ENCODE measurements around the gene CDCA4. TPM values are rescaled to one million over a fixed set of nuclear protein-coding genes. Genes with fewer than 3 reads are reported as not detected.

The CDCA4 gene
- total RNA-seq, 1 experiment from 2014 or later, result 41.4 TPM

DNA sequence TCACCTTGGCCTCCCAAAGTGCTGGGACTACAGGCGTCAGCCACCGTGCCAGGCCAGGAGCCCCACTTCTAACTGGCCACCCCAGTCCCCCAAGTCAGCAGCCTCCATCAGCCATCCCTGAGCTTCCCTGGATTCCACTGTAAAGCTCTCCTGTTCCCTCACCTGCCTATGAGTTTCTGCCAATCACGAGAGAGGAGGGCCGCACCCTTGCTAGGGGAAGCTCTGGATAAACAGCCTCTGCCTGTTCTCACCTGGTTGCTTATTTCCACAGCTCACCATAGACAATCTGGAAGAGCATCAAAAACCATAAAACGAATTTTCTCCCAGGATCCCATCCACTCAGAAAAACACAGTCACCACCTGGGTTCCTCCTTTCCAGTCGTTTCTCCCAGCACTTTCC lies 5.0 kb downstream of the CDCA4 start:
- Mint-ChIP-seq H3K4me1 (ENCODE audit: low read depth, unreplicated experiment) (peaks cover 11% of the 10 kb centered on the region), H3K4me3 (ENCODE audit: unreplicated experiment) (no peak overlapping the region), H3K27me3 (ENCODE audit: insufficient read depth, unreplicated experiment) (no peaks in the 10 kb centered on the region), H3K36me3 (ENCODE audit: insufficient read depth, unreplicated experiment) (peaks cover 52% of the 10 kb centered on the region), H3K27ac (ENCODE audit: unreplicated experiment) (peak overlapping the region; percentile 53), H3K9me3 (ENCODE audit: unreplicated experiment) (no peaks in the 10 kb centered on the region)
- no peak for DNase-seq
- peaks cover 2% of the 10 kb centered on the region for H3K36me3 ChIP-seq (ENCODE audit: control insufficient read depth, insufficient read depth, low read length)
- intact Hi-C loops (cut with micrococcal nuclease; ENCODE audit: unreplicated experiment), result no loop called here
- no peak overlapping the region for H3K4me3 ChIP-seq (ENCODE audit: low read depth, low read length)
- TF ChIP-seq, protein P1, sequence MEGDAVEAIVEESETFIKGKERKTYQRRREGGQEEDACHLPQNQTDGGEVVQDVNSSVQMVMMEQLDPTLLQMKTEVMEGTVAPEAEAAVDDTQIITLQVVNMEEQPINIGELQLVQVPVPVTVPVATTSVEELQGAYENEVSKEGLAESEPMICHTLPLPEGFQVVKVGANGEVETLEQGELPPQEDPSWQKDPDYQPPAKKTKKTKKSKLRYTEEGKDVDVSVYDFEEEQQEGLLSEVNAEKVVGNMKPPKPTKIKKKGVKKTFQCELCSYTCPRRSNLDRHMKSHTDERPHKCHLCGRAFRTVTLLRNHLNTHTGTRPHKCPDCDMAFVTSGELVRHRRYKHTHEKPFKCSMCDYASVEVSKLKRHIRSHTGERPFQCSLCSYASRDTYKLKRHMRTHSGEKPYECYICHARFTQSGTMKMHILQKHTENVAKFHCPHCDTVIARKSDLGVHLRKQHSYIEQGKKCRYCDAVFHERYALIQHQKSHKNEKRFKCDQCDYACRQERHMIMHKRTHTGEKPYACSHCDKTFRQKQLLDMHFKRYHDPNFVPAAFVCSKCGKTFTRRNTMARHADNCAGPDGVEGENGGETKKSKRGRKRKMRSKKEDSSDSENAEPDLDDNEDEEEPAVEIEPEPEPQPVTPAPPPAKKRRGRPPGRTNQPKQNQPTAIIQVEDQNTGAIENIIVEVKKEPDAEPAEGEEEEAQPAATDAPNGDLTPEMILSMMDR (IDR thresholded peaks at IDR 0.05; ENCODE audit: insufficient read depth in 1 of 2, low read depth in 1 of 2, low read length in 1 of 2, severe bottlenecking in 1 of 2, unreplicated experiment in 1 of 2), result no peak
- BruUV-seq (replicated peaks), result no TSS peak
- ChIA-PET POLR2A (interaction anchor here (0.5 kb wide), 1 partner anchor 38 kb away, joined by 4 read pairs; the partner anchor contains the start of gene AHNAK2), CTCF (no interaction called here)
- H3K4me1 ChIP-seq, result peaks cover 15% of the 10 kb centered on the region; the same call in 1 of the 2 replicates
- H3K9me3 ChIP-seq, result no peaks in the 10 kb centered on the region
- H3K27me3 ChIP-seq (replicated peaks; ENCODE audit: control insufficient read depth, insufficient read depth, low read length), result no peaks in the 10 kb centered on the region

DNA sequence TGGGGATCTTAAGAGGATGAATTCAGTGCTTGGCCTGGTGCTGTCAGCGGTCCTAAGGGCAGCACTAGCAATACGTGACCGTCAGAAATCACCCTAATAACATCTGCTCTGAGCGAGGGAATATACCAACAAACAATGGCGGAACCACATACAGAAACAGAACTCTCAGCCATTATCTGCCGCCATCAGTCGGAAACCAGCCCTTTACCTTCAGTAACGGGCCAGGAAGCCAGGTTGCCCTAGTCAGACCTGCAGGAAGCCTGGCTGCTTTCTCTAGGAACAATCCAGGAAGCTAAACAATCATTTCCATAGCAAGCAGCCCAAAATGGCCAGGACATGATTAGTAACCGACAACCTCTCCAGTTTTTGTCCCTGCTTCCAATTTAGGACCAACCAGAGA lies 5.6 kb downstream of the CDCA4 start:
- BruUV-seq (replicated peaks), result no TSS peak
- intact Hi-C loops (cut with micrococcal nuclease; ENCODE audit: unreplicated experiment), result no loop called here
- peaks cover 2% of the 10 kb centered on the region for H3K36me3 ChIP-seq (ENCODE audit: control insufficient read depth, insufficient read depth, low read length)
- no peak for DNase-seq
- no peaks in the 10 kb centered on the region for H3K27me3 ChIP-seq (replicated peaks; ENCODE audit: control insufficient read depth, insufficient read depth, low read length)
- peaks cover 15% of the 10 kb centered on the region; the same call in 1 of the 2 replicates for H3K4me1 ChIP-seq
- H3K9me3 Mint-ChIP-seq (ENCODE audit: unreplicated experiment), result no peaks in the 10 kb centered on the region
- POLR2A ChIA-PET, result no interaction called here
- peaks cover 52% of the 10 kb centered on the region for H3K36me3 Mint-ChIP-seq (ENCODE audit: insufficient read depth, unreplicated experiment)
- peaks cover 11% of the 10 kb centered on the region for H3K4me1 Mint-ChIP-seq (ENCODE audit: low read depth, unreplicated experiment)
- no peak overlapping the region for H3K4me3 ChIP-seq (ENCODE audit: low read depth, low read length)
- no peaks in the 10 kb centered on the region for H3K9me3 ChIP-seq
- H3K27me3 Mint-ChIP-seq (ENCODE audit: insufficient read depth, unreplicated experiment), result no peaks in the 10 kb centered on the region
- H3K4me3 Mint-ChIP-seq (ENCODE audit: unreplicated experiment), result no peak overlapping the region
- TF ChIP-seq, protein P1 (IDR thresholded peaks at IDR 0.05; ENCODE audit: insufficient read depth in 1 of 2, low read depth in 1 of 2, low read length in 1 of 2, severe bottlenecking in 1 of 2, unreplicated experiment in 1 of 2), result no peak
- CTCF ChIA-PET, result no interaction called here
- no peak overlapping the region for H3K27ac Mint-ChIP-seq (ENCODE audit: unreplicated experiment)

DNA sequence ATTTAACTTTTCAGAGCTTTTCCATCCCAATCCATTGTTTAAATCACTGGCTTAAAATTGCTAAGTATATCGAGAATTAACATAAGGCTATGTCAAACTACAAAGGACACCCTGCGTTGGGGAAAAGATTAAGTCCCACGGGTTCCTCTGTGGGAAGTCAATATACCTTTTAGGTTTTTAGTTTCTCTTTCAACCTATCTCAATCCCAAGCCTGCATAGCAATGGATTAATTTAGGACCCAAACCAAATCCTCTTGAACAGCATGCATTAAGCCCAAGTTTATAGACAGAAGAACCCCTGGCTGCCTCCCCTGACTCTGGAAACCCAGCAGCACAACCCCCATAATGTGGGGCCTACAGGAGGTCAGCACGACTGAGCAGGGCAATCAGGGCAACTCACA lies 6.3 kb downstream of the CDCA4 start:
- Mint-ChIP-seq H3K4me1 (ENCODE audit: low read depth, unreplicated experiment) (peaks cover 11% of the 10 kb centered on the region), H3K27me3 (ENCODE audit: insufficient read depth, unreplicated experiment) (no peaks in the 10 kb centered on the region), H3K27ac (ENCODE audit: unreplicated experiment) (no peak overlapping the region), H3K9me3 (ENCODE audit: unreplicated experiment) (no peaks in the 10 kb centered on the region), H3K36me3 (ENCODE audit: insufficient read depth, unreplicated experiment) (peaks cover 52% of the 10 kb centered on the region), H3K4me3 (ENCODE audit: unreplicated experiment) (no peak overlapping the region)
- no TSS peak for BruUV-seq (replicated peaks)
- TF ChIP-seq, protein P1 (IDR thresholded peaks at IDR 0.05; ENCODE audit: insufficient read depth in 1 of 2, low read depth in 1 of 2, low read length in 1 of 2, severe bottlenecking in 1 of 2, unreplicated experiment in 1 of 2), result no peak
- H3K9me3 ChIP-seq, result no peaks in the 10 kb centered on the region
- H3K36me3 ChIP-seq (ENCODE audit: control insufficient read depth, insufficient read depth, low read length), result peaks cover 3% of the 10 kb centered on the region
- CTCF ChIA-PET, result no interaction called here
- intact Hi-C loops (cut with micrococcal nuclease; ENCODE audit: unreplicated experiment), result no loop called here
- no peak overlapping the region for H3K4me3 ChIP-seq (ENCODE audit: low read depth, low read length)
- DNase-seq, result no peak
- POLR2A ChIA-PET, result no interaction called here
- H3K4me1 ChIP-seq, result peaks cover 13% of the 10 kb centered on the region; the same call in 1 of the 2 replicates
- H3K27me3 ChIP-seq (replicated peaks; ENCODE audit: control insufficient read depth, insufficient read depth, low read length), result no peaks in the 10 kb centered on the region
